HL-60 (cell line): ENCODE results near the gene SLC1A1.

Source experiments
- DNase-seq, 2 experiments: peaks; one replicate each; pipeline ENCODE4 v3.0.0-alpha.2; 2010 to 2020; ENCODE audit warnings: low read depth in 1 of 2, low spot score in 1 of 2
- H3K27ac ChIP-seq: fragments of 250-450 bp; sonication (Bioruptor Pico); replicated peaks from 2 replicates; pipeline ENCODE4 v1.5.1; 2020; ENCODE audit warnings: mild to moderate bottlenecking, moderate library complexity
- H3K27me3 ChIP-seq: fragments of 250-450 bp; sonication (Bioruptor Pico); 2 replicates; pipeline ENCODE4 v1.5.1; 2021; ENCODE audit warnings: mild to moderate bottlenecking, moderate library complexity; ENCODE audit not compliant: insufficient read depth, poor library complexity, severe bottlenecking
- H3K4me3 ChIP-seq: replicated peaks from 2 replicates; pipeline ENCODE4 v1.5.1; 2011; ENCODE audit warnings: mild to moderate bottlenecking, control low read depth, low read length; ENCODE audit not compliant: insufficient read depth
- CTCF ChIP-seq: IDR thresholded peaks from one replicate; pipeline ENCODE4 v1.5.1; 2011; ENCODE audit warnings: low read length, control low read depth, inconsistent platforms; ENCODE audit not compliant: insufficient read depth
- GABPA ChIP-seq: IDR thresholded peaks from 2 replicates; pipeline ENCODE4 v1.6.1; 2012; ENCODE audit warnings: low read depth
- POLR2AphosphoS5 ChIP-seq: IDR thresholded peaks from 2 replicates; pipeline ENCODE4 v1.6.1; 2012; ENCODE audit warnings: low read depth
- REST ChIP-seq: IDR thresholded peaks from 2 replicates; pipeline ENCODE4 v1.6.1; 2012; ENCODE audit warnings: low read depth; ENCODE audit not compliant: insufficient replicate concordance
- SPI1 ChIP-seq: IDR thresholded peaks from 2 replicates; pipeline ENCODE4 v1.6.1; 2012; ENCODE audit warnings: low read depth, mild to moderate bottlenecking, borderline replicate concordance

The SLC1A1 gene

GRCh38 chr9:4550777-4551484, 60.7 kb downstream of the SLC1A1 start:
- DNase-seq, result no peak
- TF ChIP-seq SPI1, result no peak
- TF ChIP-seq GABPA, result no peak
- no peak for TF ChIP-seq POLR2AphosphoS5
- no peak for TF ChIP-seq CTCF
- no peak for TF ChIP-seq REST
- Histone ChIP-seq H3K27ac (no peak overlapping the region), H3K27me3 (peaks cover 5% of the 10 kb centered on the region), H3K4me3 (no peak overlapping the region)

GRCh38 chr9:4553951-4554381, 63.7 kb downstream of the SLC1A1 start:
- Histone ChIP-seq H3K4me3 (no peak overlapping the region), H3K27ac (no peak overlapping the region), H3K27me3 (peaks cover 7% of the 10 kb centered on the region)
- DNase-seq, result no peak
- TF ChIP-seq POLR2AphosphoS5 (no peak), GABPA (no peak), REST (no peak), CTCF (no peak), SPI1 (no peak)

GRCh38 chr9:4555236-4555635, 65.0 kb downstream of the SLC1A1 start:
- TF ChIP-seq CTCF, result no peak
- TF ChIP-seq GABPA, result no peak
- no peak for TF ChIP-seq SPI1
- TF ChIP-seq REST, result no peak
- TF ChIP-seq POLR2AphosphoS5, result no peak
- H3K4me3 ChIP-seq, result no peak overlapping the region
- DNase-seq, result no peak
- no peak overlapping the region for H3K27ac ChIP-seq
- peaks cover 7% of the 10 kb centered on the region for H3K27me3 ChIP-seq
